ENCODE measurements around the gene NTM. TPM values are rescaled to one million over a fixed set of nuclear protein-coding genes. Genes with fewer than 3 reads are reported as not detected.

Gene NTM
- polyA plus RNA-seq, 2 donors: 0.24 to 1.1 TPM

DNA sequence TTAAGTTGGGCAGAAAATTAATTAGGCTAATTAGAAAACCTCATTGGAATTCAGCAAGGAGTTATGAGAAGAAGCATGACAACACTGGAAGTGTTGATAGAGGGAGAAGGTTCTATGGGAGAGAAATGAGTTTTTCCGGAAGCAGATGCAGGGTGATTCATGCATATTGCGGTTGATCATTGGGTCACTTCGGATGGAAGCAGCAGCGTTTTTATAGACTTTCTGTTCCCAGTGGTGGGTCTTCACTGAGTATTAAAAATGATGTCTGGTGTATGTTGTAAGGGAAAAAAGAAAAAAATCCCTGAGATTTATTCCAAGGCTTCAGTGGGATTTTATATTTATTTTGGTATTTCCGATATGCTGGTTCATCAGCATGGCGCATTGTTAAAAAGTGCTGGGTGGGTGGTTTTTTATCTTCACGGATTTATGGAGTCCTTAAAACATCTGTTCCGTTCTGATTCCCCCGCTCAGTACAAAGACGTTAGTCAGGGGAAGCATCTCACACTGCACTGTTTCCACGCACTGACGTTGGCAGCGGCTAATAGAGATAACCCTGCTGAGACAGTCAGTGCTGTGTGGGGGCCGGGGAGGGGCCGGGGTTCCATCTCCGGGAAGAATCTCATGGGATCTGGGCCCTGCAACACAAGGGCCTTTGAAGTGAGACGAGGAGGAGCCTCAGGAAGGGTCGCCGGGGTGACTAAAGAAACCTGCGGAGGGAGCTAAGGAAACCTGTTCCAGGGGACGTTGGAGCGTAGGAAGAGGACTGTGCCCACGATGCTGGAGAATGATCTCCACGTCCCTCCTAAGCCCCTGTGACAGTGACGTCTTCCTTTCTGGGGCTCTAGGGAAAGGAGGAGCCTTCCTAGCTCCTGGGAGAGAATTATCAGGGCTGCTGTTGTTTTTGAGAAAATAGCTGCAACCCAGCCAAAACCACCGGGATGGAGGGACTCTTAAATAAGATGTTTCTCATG lies 390.0 kb downstream of the NTM start:
- no peaks in the 10 kb centered on the region for H3K27me3 ChIP-seq (ENCODE audit: control insufficient read depth in 1 of 2, insufficient read depth in 2 of 2, low read length in 2 of 2)
- H3K36me3 ChIP-seq (ENCODE audit: control insufficient read depth in 2 of 2, insufficient read depth in 2 of 2, low read length in 1 of 2): no peaks in the 10 kb centered on the region
- 59 to 65% methylated on average over 26 of the region's 26 CpGs for WGBS, 2 donors
- peaks cover 0 to 4% of the 10 kb centered on the region in 2 donors for H3K9me3 ChIP-seq (ENCODE audit: control insufficient read depth in 2 of 2, insufficient read depth in 1 of 2, low read depth in 1 of 2, low read length in 1 of 2)
- no peaks in the 10 kb centered on the region for H3K4me1 ChIP-seq (ENCODE audit: control insufficient read depth in 2 of 2, insufficient read depth in 2 of 2, low read length in 1 of 2)
- no peak overlapping the region for H3K27ac ChIP-seq (ENCODE audit: low read depth in 2 of 2, low read length in 1 of 2)
- H3K4me3 ChIP-seq (ENCODE audit: low read depth in 1 of 2, low read length in 2 of 2): no peak overlapping the region

GRCh38 chr11:131762346-131763110 lies 392.1 kb downstream of the NTM start:
- H3K27me3 ChIP-seq (ENCODE audit: control insufficient read depth in 1 of 2, insufficient read depth in 2 of 2, low read length in 2 of 2): no peaks in the 10 kb centered on the region
- H3K9me3 ChIP-seq (ENCODE audit: control insufficient read depth in 2 of 2, insufficient read depth in 1 of 2, low read depth in 1 of 2, low read length in 1 of 2): peaks cover 0 to 4% of the 10 kb centered on the region in 2 donors
- H3K36me3 ChIP-seq (ENCODE audit: control insufficient read depth in 2 of 2, insufficient read depth in 2 of 2, low read length in 1 of 2): no peaks in the 10 kb centered on the region
- H3K4me1 ChIP-seq (ENCODE audit: control insufficient read depth in 2 of 2, insufficient read depth in 2 of 2, low read length in 1 of 2): no peaks in the 10 kb centered on the region
- WGBS, 2 donors: 87 to 91% methylated on average over 17 of the region's 17 CpGs
- H3K4me3 ChIP-seq (ENCODE audit: low read depth in 1 of 2, low read length in 2 of 2): no peak overlapping the region
- H3K27ac ChIP-seq (ENCODE audit: low read depth in 2 of 2, low read length in 1 of 2): no peak overlapping the region

GRCh38 chr11:131763193-131763890 lies 392.9 kb downstream of the NTM start:
- Histone ChIP-seq H3K4me3 (ENCODE audit: low read depth in 1 of 2, low read length in 2 of 2) (no peak overlapping the region), H3K27ac (ENCODE audit: low read depth in 2 of 2, low read length in 1 of 2) (no peak overlapping the region), H3K27me3 (ENCODE audit: control insufficient read depth in 1 of 2, insufficient read depth in 2 of 2, low read length in 2 of 2) (no peaks in the 10 kb centered on the region), H3K4me1 (ENCODE audit: control insufficient read depth in 2 of 2, insufficient read depth in 2 of 2, low read length in 1 of 2) (no peaks in the 10 kb centered on the region), H3K36me3 (ENCODE audit: control insufficient read depth in 2 of 2, insufficient read depth in 2 of 2, low read length in 1 of 2) (no peaks in the 10 kb centered on the region), H3K9me3 (ENCODE audit: control insufficient read depth in 2 of 2, insufficient read depth in 1 of 2, low read depth in 1 of 2, low read length in 1 of 2) (peaks cover under 1 to 4% of the 10 kb centered on the region in 2 donors)
- 40 to 45% methylated on average over 4 of the region's 4 CpGs for WGBS, 2 donors

GRCh38 chr11:131764126-131764525 lies 393.7 kb downstream of the NTM start:
- Histone ChIP-seq H3K36me3 (ENCODE audit: control insufficient read depth in 2 of 2, insufficient read depth in 2 of 2, low read length in 1 of 2) (no peaks in the 10 kb centered on the region), H3K27ac (ENCODE audit: low read depth in 2 of 2, low read length in 1 of 2) (no peak overlapping the region), H3K4me1 (ENCODE audit: control insufficient read depth in 2 of 2, insufficient read depth in 2 of 2, low read length in 1 of 2) (no peaks in the 10 kb centered on the region), H3K4me3 (ENCODE audit: low read depth in 1 of 2, low read length in 2 of 2) (no peak overlapping the region), H3K27me3 (ENCODE audit: control insufficient read depth in 1 of 2, insufficient read depth in 2 of 2, low read length in 2 of 2) (no peaks in the 10 kb centered on the region), H3K9me3 (ENCODE audit: control insufficient read depth in 2 of 2, insufficient read depth in 1 of 2, low read depth in 1 of 2, low read length in 1 of 2) (peaks cover 2 to 4% of the 10 kb centered on the region in 2 donors)
- 73 to 82% methylated on average over 5 of the region's 5 CpGs for WGBS, 2 donors

GRCh38 chr11:131764649-131765048 lies 394.2 kb downstream of the NTM start:
- H3K36me3 ChIP-seq (ENCODE audit: control insufficient read depth in 2 of 2, insufficient read depth in 2 of 2, low read length in 1 of 2): no peaks in the 10 kb centered on the region
- H3K4me1 ChIP-seq (ENCODE audit: control insufficient read depth in 2 of 2, insufficient read depth in 2 of 2, low read length in 1 of 2): no peaks in the 10 kb centered on the region
- peaks cover 4% of the 10 kb centered on the region in 2 donors for H3K9me3 ChIP-seq (ENCODE audit: control insufficient read depth in 2 of 2, insufficient read depth in 1 of 2, low read depth in 1 of 2, low read length in 1 of 2)
- no peak overlapping the region for H3K27ac ChIP-seq (ENCODE audit: low read depth in 2 of 2, low read length in 1 of 2)
- WGBS, 2 donors: 72 to 76% methylated on average over 3 of the region's 3 CpGs
- H3K27me3 ChIP-seq (ENCODE audit: control insufficient read depth in 1 of 2, insufficient read depth in 2 of 2, low read length in 2 of 2): no peaks in the 10 kb centered on the region
- no peak overlapping the region for H3K4me3 ChIP-seq (ENCODE audit: low read depth in 1 of 2, low read length in 2 of 2)

- 76 to 81% methylated on average over 7 of the region's 7 CpGs for WGBS, 2 donors
- Histone ChIP-seq H3K4me3 (ENCODE audit: low read depth in 1 of 2, low read length in 2 of 2) (no peak overlapping the region), H3K27ac (ENCODE audit: low read depth in 2 of 2, low read length in 1 of 2) (no peak overlapping the region), H3K4me1 (ENCODE audit: control insufficient read depth in 2 of 2, insufficient read depth in 2 of 2, low read length in 1 of 2) (no peaks in the 10 kb centered on the region), H3K27me3 (ENCODE audit: control insufficient read depth in 1 of 2, insufficient read depth in 2 of 2, low read length in 2 of 2) (no peaks in the 10 kb centered on the region), H3K36me3 (ENCODE audit: control insufficient read depth in 2 of 2, insufficient read depth in 2 of 2, low read length in 1 of 2) (no peaks in the 10 kb centered on the region), H3K9me3 (ENCODE audit: control insufficient read depth in 2 of 2, insufficient read depth in 1 of 2, low read depth in 1 of 2, low read length in 1 of 2) (peaks cover 0 to 4% of the 10 kb centered on the region in 2 donors)
Observed at GRCh38 chr11:131766637-131767036, 396.2 kb downstream of the NTM start.

GRCh38 chr11:131767421-131767820 lies 397.0 kb downstream of the NTM start:
- H3K36me3 ChIP-seq (ENCODE audit: control insufficient read depth in 2 of 2, insufficient read depth in 2 of 2, low read length in 1 of 2): no peaks in the 10 kb centered on the region
- peaks cover 0 to 4% of the 10 kb centered on the region in 2 donors for H3K9me3 ChIP-seq (ENCODE audit: control insufficient read depth in 2 of 2, insufficient read depth in 1 of 2, low read depth in 1 of 2, low read length in 1 of 2)
- H3K4me1 ChIP-seq (ENCODE audit: control insufficient read depth in 2 of 2, insufficient read depth in 2 of 2, low read length in 1 of 2): no peaks in the 10 kb centered on the region
- WGBS, 2 donors: 70 to 73% methylated on average over 4 of the region's 4 CpGs
- H3K27ac ChIP-seq (ENCODE audit: low read depth in 2 of 2, low read length in 1 of 2): no peak overlapping the region
- no peaks in the 10 kb centered on the region for H3K27me3 ChIP-seq (ENCODE audit: control insufficient read depth in 1 of 2, insufficient read depth in 2 of 2, low read length in 2 of 2)
- H3K4me3 ChIP-seq (ENCODE audit: low read depth in 1 of 2, low read length in 2 of 2): no peak overlapping the region

DNA sequence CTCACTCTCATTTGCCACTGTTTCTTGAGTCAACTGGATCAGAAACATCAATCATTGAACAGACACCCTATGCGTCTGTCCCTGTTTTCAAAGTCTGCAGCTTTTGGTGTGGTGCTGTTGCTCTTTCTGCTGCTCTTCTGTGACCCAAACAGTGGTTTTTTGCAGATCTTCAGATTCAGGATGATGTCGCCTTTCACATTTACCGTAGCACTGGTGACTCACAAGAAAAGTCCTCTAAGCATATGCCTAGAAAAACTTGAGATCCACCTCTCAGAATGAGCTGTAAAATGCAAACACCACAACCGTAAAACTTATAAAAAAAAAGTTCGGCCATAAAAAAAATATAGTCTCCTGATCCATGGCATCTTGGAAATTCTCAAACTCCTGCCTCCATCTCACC lies 400.4 kb downstream of the NTM start:
- Histone ChIP-seq H3K4me1 (ENCODE audit: control insufficient read depth in 2 of 2, insufficient read depth in 2 of 2, low read length in 1 of 2) (no peaks in the 10 kb centered on the region), H3K9me3 (ENCODE audit: control insufficient read depth in 2 of 2, insufficient read depth in 1 of 2, low read depth in 1 of 2, low read length in 1 of 2) (peaks cover 0 to 4% of the 10 kb centered on the region in 2 donors), H3K4me3 (ENCODE audit: low read depth in 1 of 2, low read length in 2 of 2) (no peak overlapping the region), H3K27ac (ENCODE audit: low read depth in 2 of 2, low read length in 1 of 2) (no peak overlapping the region), H3K36me3 (ENCODE audit: control insufficient read depth in 2 of 2, insufficient read depth in 2 of 2, low read length in 1 of 2) (no peaks in the 10 kb centered on the region), H3K27me3 (ENCODE audit: control insufficient read depth in 1 of 2, insufficient read depth in 2 of 2, low read length in 2 of 2) (no peaks in the 10 kb centered on the region)
- WGBS, 2 donors: 77 to 82% methylated on average over 5 of the region's 5 CpGs

DNA sequence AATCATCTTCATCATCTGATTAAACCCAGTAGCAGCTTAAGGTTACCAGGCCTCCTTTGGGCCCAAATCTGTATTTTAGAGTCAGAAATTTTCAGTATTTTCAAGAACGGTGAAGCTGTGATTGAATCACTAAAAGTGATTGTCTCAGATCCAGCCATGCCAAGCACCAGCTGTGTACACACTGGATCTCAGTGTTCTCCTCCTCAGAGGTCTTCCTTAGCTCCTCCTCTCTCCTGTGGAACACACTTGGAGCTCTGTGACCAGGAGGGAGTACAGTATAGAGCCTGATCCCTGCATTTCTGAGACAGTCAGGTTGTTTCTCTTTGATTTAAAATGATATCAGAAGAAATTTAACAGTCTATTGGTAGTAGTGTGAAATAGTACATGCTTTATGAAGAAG lies 401.1 kb downstream of the NTM start:
- 48 to 68% methylated on average over 1 of the region's 1 CpG for WGBS, 2 donors
- Histone ChIP-seq H3K27ac (ENCODE audit: low read depth in 2 of 2, low read length in 1 of 2) (no peak overlapping the region), H3K9me3 (ENCODE audit: control insufficient read depth in 2 of 2, insufficient read depth in 1 of 2, low read depth in 1 of 2, low read length in 1 of 2) (peaks cover 0 to 4% of the 10 kb centered on the region in 2 donors), H3K4me1 (ENCODE audit: control insufficient read depth in 2 of 2, insufficient read depth in 2 of 2, low read length in 1 of 2) (no peaks in the 10 kb centered on the region), H3K36me3 (ENCODE audit: control insufficient read depth in 2 of 2, insufficient read depth in 2 of 2, low read length in 1 of 2) (no peaks in the 10 kb centered on the region), H3K4me3 (ENCODE audit: low read depth in 1 of 2, low read length in 2 of 2) (no peak overlapping the region), H3K27me3 (ENCODE audit: control insufficient read depth in 1 of 2, insufficient read depth in 2 of 2, low read length in 2 of 2) (no peaks in the 10 kb centered on the region)
